ENCODE results near the gene MGAT4A. TPM values are rescaled to one million over a fixed set of nuclear protein-coding genes. Genes with fewer than 3 reads are reported as not detected.

MGAT4A gene
- total and polyA plus RNA-seq, 2 of the 13 experiments (the other 11 are each of a cell fraction or from before 2014, with no cell fraction given): 47.2 to 90.9 TPM

- Histone ChIP-seq H3K4me3 (replicated peaks in 1 of 3; ENCODE audit: insufficient read depth in 1 of 3, low read depth in 2 of 3, low read length in 3 of 3) (no peak overlapping the region), H2AFZ (ENCODE audit: low read length) (no peak overlapping the region), H3K36me3 (replicated peaks in 1 of 2; ENCODE audit: control insufficient read depth in 1 of 2, insufficient read depth in 2 of 2, low read length in 2 of 2) (peaks cover 3 to 6% of the 10 kb centered on the region in 2 experiments; a peak in 3 of 5 replicates), H3K9ac (ENCODE audit: insufficient read depth, low read depth, low read length) (no peak overlapping the region), H3K9me3 (ENCODE audit: low read length) (no peaks in the 10 kb centered on the region), H3K4me1 (ENCODE audit: insufficient read depth, low read length) (peaks cover 19% of the 10 kb centered on the region), H3K27ac (ENCODE audit: extremely low read length, insufficient read depth, low read length) (no peak overlapping the region), H3K27me3 (ENCODE audit: control insufficient read depth in 1 of 2, insufficient read depth in 2 of 2, low read length in 2 of 2) (no peaks in the 10 kb centered on the region), H3K79me2 (ENCODE audit: insufficient read depth, low read length) (no peaks in the 10 kb centered on the region), H3K4me2 (ENCODE audit: low read depth, low read length) (no peak overlapping the region), H4K20me1 (ENCODE audit: insufficient read depth, low read length) (no peaks in the 10 kb centered on the region)
- intact Hi-C loops (cut with micrococcal nuclease; ENCODE audit: unreplicated experiment): loop anchor here (2.0 kb wide), 1 partner anchor 15 kb away; no protein-coding TSS in a partner anchor
- FAIRE-seq (no peak), ATAC-seq (no peak), DNase-seq (ENCODE audit: low spot score) (no peak)
- in situ Hi-C loops (cut with HindIII; ENCODE audit: extremely low pct_ligation_motif_present, low pct_unique_long_range_greater_than_20kb): no loop called here
- POLR2A ChIA-PET: interaction anchor here (1.0 kb wide), 1 partner anchor 24 kb away, joined by 3 read pairs; no protein-coding TSS in a partner anchor
- no TSS peak for BruUV-seq (replicated peaks)
- 98% methylated on average over 10 of the region's 10 CpGs for WGBS (ENCODE audit: low lambda C conversion rate)
- TF ChIP-seq FOXK1 (CRISPR knock-in tag; IDR thresholded peaks at IDR 0.05; ENCODE audit: borderline replicate concordance, low read depth): no peak
- no peak for TF ChIP-seq TRIM24 (CRISPR knock-in tag; IDR thresholded peaks at IDR 0.05)
- TF ChIP-seq KLF11 (CRISPR knock-in tag; IDR thresholded peaks at IDR 0.05): no peak
- TF ChIP-seq, protein P1, sequence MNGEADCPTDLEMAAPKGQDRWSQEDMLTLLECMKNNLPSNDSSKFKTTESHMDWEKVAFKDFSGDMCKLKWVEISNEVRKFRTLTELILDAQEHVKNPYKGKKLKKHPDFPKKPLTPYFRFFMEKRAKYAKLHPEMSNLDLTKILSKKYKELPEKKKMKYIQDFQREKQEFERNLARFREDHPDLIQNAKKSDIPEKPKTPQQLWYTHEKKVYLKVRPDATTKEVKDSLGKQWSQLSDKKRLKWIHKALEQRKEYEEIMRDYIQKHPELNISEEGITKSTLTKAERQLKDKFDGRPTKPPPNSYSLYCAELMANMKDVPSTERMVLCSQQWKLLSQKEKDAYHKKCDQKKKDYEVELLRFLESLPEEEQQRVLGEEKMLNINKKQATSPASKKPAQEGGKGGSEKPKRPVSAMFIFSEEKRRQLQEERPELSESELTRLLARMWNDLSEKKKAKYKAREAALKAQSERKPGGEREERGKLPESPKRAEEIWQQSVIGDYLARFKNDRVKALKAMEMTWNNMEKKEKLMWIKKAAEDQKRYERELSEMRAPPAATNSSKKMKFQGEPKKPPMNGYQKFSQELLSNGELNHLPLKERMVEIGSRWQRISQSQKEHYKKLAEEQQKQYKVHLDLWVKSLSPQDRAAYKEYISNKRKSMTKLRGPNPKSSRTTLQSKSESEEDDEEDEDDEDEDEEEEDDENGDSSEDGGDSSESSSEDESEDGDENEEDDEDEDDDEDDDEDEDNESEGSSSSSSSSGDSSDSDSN (CRISPR knock-in tag; IDR thresholded peaks at IDR 0.05): no peak
- TF ChIP-seq, protein P2, sequence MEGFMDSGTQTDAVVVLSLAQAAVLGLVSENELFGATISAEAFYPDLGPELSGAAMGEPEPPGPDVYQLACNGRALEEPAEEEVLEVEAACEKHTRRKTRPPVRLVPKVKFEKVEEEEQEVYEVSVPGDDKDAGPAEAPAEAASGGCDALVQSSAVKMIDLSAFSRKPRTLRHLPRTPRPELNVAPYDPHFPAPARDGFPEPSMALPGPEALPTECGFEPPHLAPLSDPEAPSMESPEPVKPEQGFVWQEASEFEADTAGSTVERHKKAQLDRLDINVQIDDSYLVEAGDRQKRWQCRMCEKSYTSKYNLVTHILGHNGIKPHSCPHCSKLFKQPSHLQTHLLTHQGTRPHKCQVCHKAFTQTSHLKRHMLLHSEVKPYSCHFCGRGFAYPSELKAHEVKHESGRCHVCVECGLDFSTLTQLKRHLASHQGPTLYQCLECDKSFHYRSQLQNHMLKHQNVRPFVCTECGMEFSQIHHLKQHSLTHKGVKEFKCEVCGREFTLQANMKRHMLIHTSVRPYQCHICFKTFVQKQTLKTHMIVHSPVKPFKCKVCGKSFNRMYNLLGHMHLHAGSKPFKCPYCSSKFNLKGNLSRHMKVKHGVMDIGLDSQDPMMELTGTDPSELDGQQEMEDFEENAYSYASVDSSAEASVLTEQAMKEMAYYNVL (CRISPR knock-in tag; IDR thresholded peaks at IDR 0.05; ENCODE audit: borderline replicate concordance): no peak
- no peak for TF ChIP-seq ZMYM2 (CRISPR knock-in tag; IDR thresholded peaks at IDR 0.05)
- no peak for TF ChIP-seq CSRNP2 (CRISPR knock-in tag; conservative IDR thresholded peaks at IDR 0.05; ENCODE audit: low read depth)
- no peak for TF ChIP-seq FOXA1 (IDR thresholded peaks at IDR 0.05)
- TF ChIP-seq FOXA1 (CRISPR knock-in tag; IDR thresholded peaks at IDR 0.05): no peak
- TF ChIP-seq ZNF235 (CRISPR knock-in tag; IDR thresholded peaks at IDR 0.05; ENCODE audit: borderline replicate concordance): no peak
- no peak for TF ChIP-seq HMG20A (CRISPR knock-in tag; IDR thresholded peaks at IDR 0.05; ENCODE audit: borderline replicate concordance)
- TF ChIP-seq ZNF263 (CRISPR knock-in tag; IDR thresholded peaks at IDR 0.05): no peak
- no peak for TF ChIP-seq ZNF441 (CRISPR knock-in tag; IDR thresholded peaks at IDR 0.05; ENCODE audit: borderline replicate concordance)
- TF ChIP-seq ZFP1 (CRISPR knock-in tag; IDR thresholded peaks at IDR 0.05): no peak
- CTCF ChIA-PET (ENCODE audit: low intra/inter-chr PET ratio, low total read pairs): no interaction called here
Observed at GRCh38 chr2:98585386-98585785, 145.5 kb downstream of the MGAT4A start.
